Prostate gland (tissue), 2 donors: Measurements from ENCODE around the gene ACVR1. TPM values are rescaled to one million over a fixed set of nuclear protein-coding genes. Genes with fewer than 3 reads are reported as not detected.

Experiments used
- DNase-seq: peaks from one replicate; pipeline ENCODE4 v3.0.0-alpha.2; 2019; ENCODE audit warnings: low spot score
- H3K27ac ChIP-seq, 2 donors: fragments of 200-600 bp; sonication (generic); 2 replicates each; pipeline ENCODE4 v1.5.1; 2017 to 2019
- H3K27me3 ChIP-seq: fragments of 200-600 bp; sonication (generic); replicated peaks from 2 replicates; pipeline ENCODE4 v1.5.1; 2019; ENCODE audit not compliant: insufficient read depth
- H3K36me3 ChIP-seq, 2 donors: fragments of 200-600 bp; sonication (generic); 1 replicate in 1 of 2; 2 replicates in 1 of 2; pipeline versions ENCODE4 v1.5.1 to v1.8.1; 2017 to 2019
- H3K4me1 ChIP-seq: fragments of 200-600 bp; sonication (generic); replicated peaks from 2 replicates; pipeline ENCODE4 v1.5.1; 2019
- H3K4me3 ChIP-seq, 2 donors: fragments of 200-600 bp; sonication (generic); 2 replicates each; pipeline ENCODE4 v1.5.1; 2017 to 2019
- H3K9me3 ChIP-seq: fragments of 200-600 bp; sonication (generic); 2 replicates; pipeline ENCODE4 v1.5.1; 2017
- CTCF ChIP-seq, 4 experiments: fragments of 200-600 bp in 2 of 4; fragments of 450-650 bp in 2 of 4; sonication (generic) in 2 of 4; IDR thresholded peaks; 1 replicate in 3 of 4; 2 replicates in 1 of 4; pipeline ENCODE4 v1.5.1; 2016 to 2019; ENCODE audit warnings: antibody characterized with exemption in 4 of 4, mild to moderate bottlenecking in 2 of 4, moderate library complexity in 2 of 4
- POLR2A ChIP-seq: fragments of 450-650 bp; IDR thresholded peaks from one replicate; pipeline ENCODE4 v1.6.1; 2016; ENCODE audit warnings: antibody characterized with exemption, mild to moderate bottlenecking
- POLR2AphosphoS5 ChIP-seq: sonication (generic); formaldehyde crosslinking; IDR thresholded peaks from one replicate; pipeline ENCODE4 v1.6.1; 2017; ENCODE audit warnings: antibody characterized with exemption
- WGBS: methylation state at CpG from one replicate; pipeline ENCODE4 v1.1.5; 2018; 5-methylcytosine and 5-hydroxymethylcytosine counted together
- intact Hi-C: fragments of 100-400 bp; cut with DNase I; formaldehyde crosslinking; loops from one replicate; pipeline ENCODE4 v1.14.2; 2022
- total RNA-seq, 2 donors: library from RNA; depleted of rRNA; stranded (reverse); fragments of >200 nt; gene quantifications; one replicate each; pipeline ENCODE4 v1.1.0, GENCODE V29; 2016

The ACVR1 gene
- total RNA-seq, 2 donors from 2014 or later = 16.0 to 21.5 TPM

- Histone ChIP-seq H3K27ac (no peak overlapping the region), H3K36me3 (no peaks in the 10 kb centered on the region), H3K27me3 (no peaks in the 10 kb centered on the region), H3K9me3 (no peaks in the 10 kb centered on the region), H3K4me3 (no peak overlapping the region), H3K4me1 (peaks cover 4% of the 10 kb centered on the region)
- WGBS = 66% methylated on average over 5 of the region's 5 CpGs
- no peak for DNase-seq
- intact Hi-C loops = loop anchor here (5.0 kb wide), 1 partner anchor 85 kb away; no protein-coding TSS in a partner anchor
- TF ChIP-seq CTCF (IDR thresholded peaks at IDR 0.05) (no peak), POLR2AphosphoS5 (no peak), POLR2A (no peak)
Observed at GRCh38 chr2:157786663-157787363, 89.3 kb downstream of the ACVR1 start.

GRCh38 chr2:157785866-157786662 lies 90.1 kb downstream of the ACVR1 start:
- TF ChIP-seq POLR2AphosphoS5 (peak; percentile 16), CTCF (IDR thresholded peaks at IDR 0.05) (no peak), POLR2A (no peak)
- Histone ChIP-seq H3K9me3 (no peaks in the 10 kb centered on the region), H3K4me3 (no peak overlapping the region), H3K27ac (no peak overlapping the region), H3K27me3 (no peaks in the 10 kb centered on the region), H3K4me1 (peaks cover 4% of the 10 kb centered on the region), H3K36me3 (no peaks in the 10 kb centered on the region)
- intact Hi-C loops = loop anchor here (5.0 kb wide), 1 partner anchor 86 kb away; no protein-coding TSS in a partner anchor
- no peak for DNase-seq
- WGBS = 53% methylated on average over 6 of the region's 6 CpGs

- DNase-seq = peak; percentile 44
- H3K9me3 ChIP-seq = no peaks in the 10 kb centered on the region
- peaks cover 4% of the 10 kb centered on the region for H3K4me1 ChIP-seq
- H3K27me3 ChIP-seq = no peaks in the 10 kb centered on the region
- H3K4me3 ChIP-seq = no peak overlapping the region
- H3K27ac ChIP-seq = no peak overlapping the region
- no peaks in the 10 kb centered on the region for H3K36me3 ChIP-seq
- intact Hi-C loops = loop anchor here (5.0 kb wide), 1 partner anchor 87 kb away; no protein-coding TSS in a partner anchor
- no peak for TF ChIP-seq CTCF (IDR thresholded peaks at IDR 0.05)
- TF ChIP-seq POLR2A = no peak
- TF ChIP-seq POLR2AphosphoS5 = no peak
- 24% methylated on average over 3 of the region's 3 CpGs for WGBS
Observed at GRCh38 chr2:157785200-157785599, 90.9 kb downstream of the ACVR1 start.

GRCh38 chr2:157784823-157785175 lies 91.3 kb downstream of the ACVR1 start:
- TF ChIP-seq POLR2A (no peak), CTCF (IDR thresholded peaks at IDR 0.05) (no peak), POLR2AphosphoS5 (no peak)
- Histone ChIP-seq H3K4me1 (peaks cover 4% of the 10 kb centered on the region), H3K27me3 (no peaks in the 10 kb centered on the region), H3K9me3 (no peaks in the 10 kb centered on the region), H3K27ac (peak overlapping the region; percentile 39 to 50), H3K4me3 (no peak overlapping the region), H3K36me3 (no peaks in the 10 kb centered on the region)
- DNase-seq = no peak
- WGBS = 61% methylated on average over 5 of the region's 5 CpGs
- intact Hi-C loops = loop anchor here (5.0 kb wide), 1 partner anchor 88 kb away; no protein-coding TSS in a partner anchor
